HUDEP-2 (cell line): Measurements from ENCODE around the gene NATD1.
A peak's percentile ranks its signal among the peaks of the same experiment; 100 is the strongest.

Experiments used
- DNase-seq, 76 experiments: peaks; one replicate each; lab custom pipeline; 2025; ENCODE audit not compliant: unreplicated experiment in 76 of 76; lab: John Stamatoyannopoulos, UW

The NATD1 gene

DNA sequence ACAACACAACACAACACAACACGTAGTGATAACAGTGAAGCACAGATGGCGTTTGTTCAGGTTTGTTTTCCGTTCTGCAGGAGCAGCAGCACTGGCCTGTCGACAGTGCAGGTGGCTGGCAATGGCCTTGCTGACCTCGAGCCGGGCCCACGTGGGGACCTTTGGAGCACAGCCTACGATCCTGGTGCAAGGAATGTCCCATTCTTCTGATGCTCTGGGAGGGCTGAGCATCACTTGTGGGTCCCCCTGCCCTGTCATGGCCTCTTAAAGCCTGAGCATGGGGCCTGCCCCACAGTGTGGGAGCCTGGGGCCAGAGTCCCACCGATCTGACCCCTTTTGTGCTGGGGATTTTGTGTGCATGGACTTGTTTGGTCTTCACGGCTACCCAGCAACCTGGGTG is 38.1 kb upstream of the NATD1 start:
- DNase-seq = no peak

DNA sequence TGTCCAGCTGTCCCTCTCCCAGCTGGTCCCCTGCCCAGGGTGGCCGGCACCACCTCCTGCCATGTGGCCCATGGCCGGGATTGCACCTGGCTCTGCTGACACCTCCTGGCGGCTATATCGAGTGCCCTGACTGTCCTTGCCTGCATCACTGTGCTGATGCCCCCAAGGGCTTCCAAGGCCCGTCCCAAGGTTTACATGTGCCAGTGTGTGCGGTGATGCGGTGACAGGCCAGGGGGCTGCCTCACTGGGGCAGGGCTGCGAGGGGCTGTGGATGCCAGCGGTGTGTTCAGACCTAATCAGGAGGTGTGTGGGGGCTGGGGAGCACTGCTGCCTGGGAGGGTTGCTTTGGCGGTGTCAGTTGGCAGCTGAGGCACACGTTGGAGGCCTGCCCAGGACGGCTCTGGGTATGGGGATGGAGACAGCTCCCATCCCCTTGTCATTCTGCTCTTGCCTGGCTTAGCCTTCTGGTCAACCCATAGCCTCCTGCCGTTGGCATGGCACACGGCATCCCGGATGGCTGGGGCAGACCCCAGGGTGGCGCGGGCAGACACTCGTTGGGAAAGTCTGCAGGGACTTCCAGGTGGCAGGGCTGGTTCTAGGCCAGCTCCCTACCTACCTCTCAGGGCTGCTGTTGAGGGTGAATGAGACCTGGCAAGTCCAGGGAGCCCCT is 36.8 kb upstream of the NATD1 start:
- DNase-seq = peak in 58 of 76 experiments; percentile 5 to 76 (median 48)

DNA sequence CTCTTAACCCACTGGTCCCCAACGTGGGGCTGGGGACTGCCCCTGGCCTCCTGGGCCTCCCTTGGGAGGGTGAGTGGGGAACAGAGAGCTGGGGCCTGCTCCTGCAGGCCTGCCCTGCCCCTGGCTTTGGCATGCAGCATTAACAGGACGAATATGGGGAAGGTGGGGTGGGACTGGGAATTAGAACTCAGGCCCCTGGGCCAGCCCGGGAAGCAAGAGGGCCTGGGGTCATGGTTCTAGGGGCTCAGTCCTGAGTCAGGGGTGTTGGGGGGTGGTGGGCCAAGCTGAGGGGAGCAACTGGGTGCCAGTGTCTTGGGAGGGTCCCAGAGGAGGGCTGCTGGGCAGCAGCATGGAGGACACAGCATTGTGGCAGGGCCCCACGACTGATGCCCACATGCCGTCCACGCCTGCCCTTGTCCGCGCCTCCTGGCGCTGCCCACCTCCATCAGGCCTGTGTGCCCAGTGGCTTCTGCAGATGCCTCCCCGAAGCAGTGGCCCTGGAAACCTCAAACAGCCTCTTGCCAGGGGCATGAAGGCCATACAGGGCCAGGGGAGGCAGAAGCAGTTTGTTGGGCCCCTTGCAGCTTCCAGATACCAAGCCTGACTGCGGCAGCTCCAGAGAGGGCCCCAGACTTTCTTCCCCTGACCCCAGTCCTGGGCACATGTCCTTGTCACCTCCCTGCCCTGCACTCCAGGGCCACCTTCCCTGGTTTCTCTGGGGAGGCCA is 36.1 kb upstream of the NATD1 start:
- no peak for DNase-seq

DNA sequence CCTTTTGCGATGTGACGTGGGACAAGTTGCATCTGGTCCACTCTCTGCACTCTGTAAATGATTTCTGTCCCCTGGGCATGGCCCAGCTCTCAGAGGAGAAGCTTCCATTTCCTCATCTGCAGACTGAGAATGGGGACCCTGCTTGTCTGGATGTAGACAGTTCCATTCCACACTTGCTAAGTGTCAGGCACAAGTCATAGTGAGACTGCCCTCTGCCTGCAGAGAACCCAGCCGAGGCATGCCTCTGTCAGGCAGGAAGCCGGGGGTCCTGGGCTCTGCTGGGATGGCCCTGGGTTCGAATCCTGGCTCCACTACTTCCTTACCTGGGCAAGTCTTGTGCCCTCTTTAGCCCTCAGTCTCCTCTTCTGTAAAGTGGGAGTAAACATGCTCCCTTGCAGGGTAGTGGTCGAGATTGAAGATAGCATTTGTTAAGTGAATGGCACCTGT is 35.4 kb upstream of the NATD1 start:
- peak in 3 of 76 experiments; percentile 14 to 35 (median 14) for DNase-seq

DNA sequence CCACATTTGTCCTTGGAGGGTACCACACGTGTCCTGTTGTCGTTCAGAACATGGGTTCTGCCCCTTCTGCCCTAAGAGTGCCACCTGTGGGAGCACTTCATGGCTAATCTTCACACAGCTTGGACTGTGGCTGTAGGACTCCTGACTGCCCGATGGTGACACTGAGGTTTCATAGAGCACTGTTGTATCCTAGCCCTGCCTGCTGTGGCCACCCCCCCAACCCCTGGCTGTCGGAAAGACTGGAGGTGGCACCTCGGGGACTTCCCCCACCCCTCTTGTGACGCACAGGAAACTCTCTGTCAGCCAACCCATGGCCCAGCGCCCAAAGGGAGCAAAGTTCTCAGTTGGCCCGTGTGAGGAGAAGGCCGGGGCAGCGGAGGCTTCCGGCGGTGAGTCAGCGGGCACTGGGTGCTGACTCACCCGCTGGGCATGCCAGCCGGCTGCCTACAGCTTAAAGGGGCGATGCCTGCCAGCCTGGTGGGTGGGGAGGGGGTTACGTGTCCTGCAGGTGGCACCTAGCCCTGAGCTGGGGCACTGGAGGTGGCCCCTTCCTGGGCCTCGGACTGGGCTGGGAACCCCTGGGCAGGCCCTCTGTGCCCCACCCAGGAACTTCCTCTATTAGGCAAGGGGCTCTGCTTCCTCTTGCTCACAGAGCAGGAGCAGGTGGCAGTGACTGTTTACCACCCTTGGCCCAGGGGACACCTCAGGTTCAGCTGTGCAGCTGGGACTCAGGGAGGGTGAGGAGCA is 34.7 kb upstream of the NATD1 start:
- peak in 75 of 76 experiments; percentile 31 to 98 (median 93) for DNase-seq

DNA sequence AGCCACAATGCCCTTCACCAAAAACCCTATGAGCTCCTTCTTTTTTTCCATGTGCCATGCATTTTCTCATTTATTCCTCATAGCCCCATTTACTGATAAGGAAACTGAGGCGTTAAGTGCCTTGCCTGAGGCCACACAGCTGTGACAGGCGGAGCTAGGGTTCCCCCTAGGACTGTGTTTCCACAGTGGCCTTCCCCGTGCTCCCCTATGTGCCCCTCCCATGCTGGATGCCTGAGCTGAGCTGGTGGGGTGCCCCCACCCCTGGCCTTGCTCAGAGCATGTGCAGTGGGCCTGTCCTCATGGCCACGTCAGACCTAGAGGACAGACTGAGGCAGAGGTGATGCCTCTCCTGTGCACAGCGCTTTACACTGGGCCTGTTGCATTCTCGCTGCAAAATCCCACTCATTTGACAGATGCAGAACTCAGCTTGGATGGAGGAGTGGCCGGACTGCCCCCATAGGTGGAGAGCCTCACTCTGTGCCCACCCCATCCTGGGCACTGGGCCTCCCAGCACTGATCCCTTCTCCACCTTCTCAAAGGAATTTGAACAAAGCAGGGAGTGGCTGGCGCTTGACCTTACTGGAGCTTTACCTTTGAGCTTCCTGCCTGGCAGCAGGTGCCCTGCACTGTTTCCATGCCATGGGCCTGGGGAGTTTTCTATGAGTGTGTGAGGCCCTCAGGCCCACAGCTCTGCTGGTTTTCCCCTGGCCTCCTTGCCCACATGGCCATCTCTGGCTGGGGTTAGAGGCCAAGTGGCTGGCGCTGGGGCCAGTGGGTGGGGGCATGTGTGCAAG is 33.9 kb upstream of the NATD1 start:
- DNase-seq = peak in 4 of 76 experiments; percentile 8 to 47 (median 35)

DNA sequence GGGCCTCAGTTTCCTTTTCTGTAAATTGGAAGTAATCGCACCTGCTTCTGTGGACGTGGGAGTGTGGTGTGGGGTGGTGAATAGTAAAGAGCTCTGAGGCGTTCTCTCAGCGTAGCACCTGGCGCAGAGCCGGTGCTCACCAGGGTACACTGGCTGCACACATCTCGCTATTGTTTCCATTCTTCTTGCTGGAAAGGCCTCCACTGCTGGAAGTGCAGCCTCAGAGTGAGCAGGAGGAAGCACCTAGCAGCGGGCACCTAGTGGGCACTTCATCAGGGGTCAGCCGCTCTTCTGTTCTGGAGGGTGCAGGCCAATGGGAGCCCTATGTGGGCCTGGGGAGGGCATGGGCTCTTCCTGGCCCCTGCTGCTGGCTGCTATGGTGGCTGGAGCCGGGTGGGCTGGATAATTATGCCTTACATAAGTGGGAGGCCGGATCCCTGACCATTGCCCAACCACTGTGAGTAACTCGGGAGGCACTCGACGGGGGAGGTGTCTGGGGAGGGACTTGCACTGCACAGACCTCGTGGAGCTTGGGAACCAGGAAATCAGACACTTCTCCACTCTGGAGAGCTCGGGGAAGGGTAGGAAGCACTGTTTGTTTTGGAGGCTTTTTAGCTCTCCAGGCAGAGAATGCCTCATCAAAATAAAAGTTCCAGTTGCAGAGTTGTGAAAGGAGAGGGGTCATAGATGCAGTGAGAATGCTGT is 33.0 kb upstream of the NATD1 start:
- peak in 51 of 76 experiments; percentile 8 to 71 (median 43) for DNase-seq

DNA sequence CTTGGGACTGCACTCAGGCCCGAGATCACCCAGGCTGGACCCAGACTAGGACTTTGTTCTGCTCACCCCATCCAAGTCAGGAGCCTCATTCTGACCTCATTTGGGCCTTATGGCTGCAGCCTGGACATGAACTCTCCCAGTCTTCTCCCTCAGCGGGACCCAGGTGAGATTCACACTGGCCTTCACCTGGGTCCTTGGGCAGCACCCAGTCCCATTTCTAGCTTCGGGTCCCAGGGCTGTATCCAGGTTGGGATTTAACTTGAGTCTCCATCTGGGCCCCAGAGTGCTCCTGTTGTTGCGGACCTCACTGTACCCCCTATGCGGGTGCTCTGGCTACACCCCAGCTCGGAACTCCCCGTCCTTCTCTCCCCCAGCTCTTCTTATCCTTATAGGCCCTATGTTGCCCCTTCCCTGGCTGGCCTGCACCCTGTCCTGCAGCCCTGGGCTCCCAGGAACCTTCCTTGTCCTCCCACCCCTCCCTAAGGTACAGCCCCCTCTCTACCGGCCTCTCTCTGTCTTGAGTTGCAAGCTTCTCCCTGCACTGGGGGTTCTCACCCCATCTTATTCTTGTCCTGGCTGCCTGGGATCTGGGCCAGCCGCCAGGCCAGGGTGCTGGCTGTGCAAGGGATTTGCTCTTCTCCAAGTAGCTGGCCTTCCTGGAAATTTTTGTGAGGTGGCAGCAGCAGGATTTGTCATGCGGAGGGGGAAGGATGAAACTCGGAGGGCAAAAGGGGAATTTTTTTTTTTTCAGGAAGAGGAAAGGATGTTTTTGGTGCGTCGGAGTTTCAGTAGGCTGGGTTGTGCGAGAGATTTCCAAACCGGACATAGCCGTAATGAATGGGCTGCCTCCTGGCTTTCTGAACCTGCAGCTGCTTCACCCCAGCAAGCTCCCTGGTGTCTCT is 32.2 kb upstream of the NATD1 start:
- DNase-seq = peak in 2 of 76 experiments; percentile 11 to 13

DNA sequence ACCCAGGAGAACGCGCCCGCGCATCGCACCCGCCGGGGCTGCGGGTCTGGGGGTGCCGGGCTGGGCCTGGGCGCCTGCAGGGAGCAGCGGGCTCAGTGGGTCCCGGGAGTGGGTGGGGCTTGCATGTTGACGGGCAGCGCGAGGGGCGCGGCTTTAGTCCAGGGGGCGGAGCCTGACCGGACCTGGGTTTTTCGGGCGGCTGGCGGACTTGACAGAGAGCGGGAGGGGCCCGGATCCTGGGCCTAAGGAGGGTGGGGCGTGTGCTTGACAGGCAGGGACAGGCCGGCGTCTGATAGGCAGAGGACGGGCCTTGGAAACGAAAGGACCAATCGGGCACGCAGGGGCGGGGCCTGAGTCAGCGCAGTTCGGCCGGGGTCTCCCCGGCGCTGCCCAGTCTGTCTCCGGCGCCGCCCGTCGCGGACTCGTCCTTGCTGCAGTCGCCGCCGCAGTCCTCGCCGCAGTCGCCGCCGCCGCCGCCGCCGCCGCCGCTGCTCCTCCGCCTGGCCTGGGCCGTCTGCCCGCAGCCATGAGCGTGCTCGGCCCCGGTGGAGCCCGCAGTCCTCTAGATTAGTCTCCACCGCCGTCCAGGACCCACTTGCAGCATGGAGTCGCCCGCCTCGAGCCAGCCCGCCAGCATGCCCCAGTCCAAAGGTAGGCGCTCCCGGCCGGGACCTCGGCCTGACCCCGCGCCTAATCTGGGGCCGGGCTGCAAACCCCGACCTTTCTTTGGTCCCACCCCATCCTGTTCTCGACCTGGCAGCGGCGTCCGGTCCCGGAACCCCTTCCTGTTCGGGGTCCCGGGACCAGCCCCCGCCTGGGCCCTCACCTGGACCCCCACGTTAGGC is 31.3 kb upstream of the NATD1 start, which contains the start of gene MAP2K3:
MAP2K3 (plus strand) TSS at position 393 of the 845 bp plus-strand sequence; CDS start at position 603, 210 bp downstream.
- peak; percentile 74 to 99 (median 97) for DNase-seq

DNA sequence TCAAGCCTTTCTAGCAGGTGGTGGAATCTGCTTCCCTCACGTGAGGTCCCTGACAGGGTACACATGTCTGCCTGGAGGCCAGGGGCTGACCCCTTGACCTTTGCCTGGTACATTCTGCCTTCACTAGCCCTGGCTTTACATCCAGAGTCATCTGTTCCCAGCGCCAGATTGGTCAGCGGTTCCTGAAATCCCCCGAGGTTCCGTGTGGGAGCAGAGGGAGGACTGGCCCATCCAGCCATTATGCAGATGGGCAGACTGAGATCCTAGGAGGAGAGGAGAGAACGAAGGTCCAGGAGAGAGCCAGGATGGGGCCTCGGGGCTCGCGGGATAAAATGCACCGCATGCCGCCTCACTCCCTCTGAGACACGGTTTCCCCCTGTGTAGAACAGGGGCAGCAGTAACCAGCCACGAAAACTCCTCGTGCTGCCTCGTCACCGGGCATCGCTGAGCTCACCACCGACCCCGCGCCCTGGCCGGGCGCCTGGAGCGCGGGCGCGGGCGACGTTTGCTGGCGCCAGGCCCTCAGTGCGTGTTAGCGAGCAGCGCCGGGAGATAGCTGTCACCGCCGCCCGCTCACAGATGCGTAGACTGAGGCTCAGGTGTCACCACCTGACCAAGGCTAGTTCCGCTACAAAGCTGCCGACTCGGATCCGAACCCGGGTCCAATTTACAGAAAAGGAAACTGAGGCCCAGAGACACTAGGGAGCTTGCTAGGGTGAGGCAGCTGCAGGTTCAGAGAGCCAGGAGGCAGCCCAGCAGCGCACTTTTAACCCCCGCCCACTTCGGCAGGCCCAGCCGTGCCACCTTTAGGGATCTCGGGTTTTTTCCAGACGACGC is 30.5 kb upstream of the NATD1 start:
- peak in 20 of 76 experiments; percentile 30 to 94 (median 43) for DNase-seq

DNA sequence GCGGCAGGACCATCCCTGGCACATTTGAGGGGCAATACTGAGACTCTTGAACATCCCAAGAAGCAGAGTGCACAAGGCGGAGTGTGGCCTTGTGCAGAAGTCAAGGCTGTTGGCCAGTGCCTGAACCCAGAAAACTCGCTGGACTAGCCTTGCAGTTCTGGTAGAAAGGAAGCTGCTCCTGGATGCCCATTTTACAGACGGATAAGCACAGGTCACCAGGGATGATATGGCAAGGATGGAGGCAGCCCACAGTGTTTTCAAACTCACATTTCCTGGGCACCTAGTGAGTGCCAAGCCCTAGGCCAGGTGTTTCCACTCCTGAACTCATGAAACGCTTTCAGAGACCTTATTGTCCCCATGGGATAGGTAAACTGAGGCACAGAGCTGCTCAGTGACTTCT is 29.6 kb upstream of the NATD1 start:
- DNase-seq = no peak

DNA sequence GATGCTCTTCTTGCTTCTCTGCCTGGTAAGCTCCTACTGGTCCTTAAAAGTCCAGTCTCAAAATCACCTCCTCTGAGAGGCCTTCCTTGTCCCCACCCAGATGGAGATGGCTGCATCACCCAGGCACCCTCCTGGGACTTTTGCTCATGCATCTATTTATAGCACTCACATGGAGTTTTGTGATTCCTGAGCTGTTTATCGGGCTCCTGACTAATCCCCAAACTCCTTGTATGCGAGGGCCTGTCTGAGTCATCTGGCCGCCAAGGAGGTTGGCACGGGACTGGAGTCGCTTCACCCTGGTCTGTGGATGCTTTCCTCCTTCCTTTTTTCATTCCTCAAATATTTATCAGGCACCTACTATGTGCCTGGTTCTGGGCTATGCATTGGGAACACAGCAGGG is 29.0 kb upstream of the NATD1 start:
- DNase-seq = no peak

DNA sequence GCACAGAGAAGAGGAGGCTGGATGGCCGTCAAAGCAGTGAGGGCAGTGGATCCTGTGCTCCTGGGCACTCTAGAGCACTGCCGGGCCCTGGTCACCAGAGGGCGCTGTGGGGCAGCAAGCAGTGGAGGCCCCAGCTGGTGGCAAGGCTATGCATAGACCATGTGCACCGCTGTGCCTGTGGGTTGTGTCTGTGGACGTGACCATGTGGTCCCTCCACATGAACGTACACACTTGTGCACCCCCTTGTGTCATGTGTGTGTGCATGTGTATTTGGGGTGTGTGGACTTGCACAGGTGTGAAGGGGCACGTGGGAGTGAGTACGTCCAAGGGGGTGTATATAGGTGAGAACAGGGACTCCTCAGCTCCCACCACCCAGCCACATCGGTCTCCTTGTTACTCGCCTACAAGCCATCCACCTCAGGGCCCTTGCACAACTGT is 26.9 kb upstream of the NATD1 start:
- DNase-seq = peak in 74 of 76 experiments; percentile 37 to 93 (median 83)

DNA sequence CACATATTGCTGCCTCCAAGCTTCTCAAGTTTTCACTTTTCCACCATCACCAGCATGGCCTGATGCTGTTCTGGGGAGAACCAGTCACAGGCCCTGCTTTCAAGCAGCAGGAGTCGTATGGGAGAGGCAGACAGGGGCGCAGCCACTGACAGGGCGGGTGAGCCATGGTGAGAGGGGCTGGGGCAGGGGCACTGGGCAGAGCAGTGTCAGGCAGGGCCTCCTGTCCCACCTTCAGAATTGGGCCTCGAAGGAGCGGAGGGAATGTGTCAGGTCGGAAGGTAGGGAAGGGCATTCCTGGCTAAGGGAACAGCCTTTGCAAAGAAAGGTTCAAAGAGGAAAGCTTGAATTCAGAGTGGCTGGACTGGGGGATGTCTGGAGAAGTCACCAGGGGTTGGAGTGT is 26.4 kb upstream of the NATD1 start:
- no peak for DNase-seq

DNA sequence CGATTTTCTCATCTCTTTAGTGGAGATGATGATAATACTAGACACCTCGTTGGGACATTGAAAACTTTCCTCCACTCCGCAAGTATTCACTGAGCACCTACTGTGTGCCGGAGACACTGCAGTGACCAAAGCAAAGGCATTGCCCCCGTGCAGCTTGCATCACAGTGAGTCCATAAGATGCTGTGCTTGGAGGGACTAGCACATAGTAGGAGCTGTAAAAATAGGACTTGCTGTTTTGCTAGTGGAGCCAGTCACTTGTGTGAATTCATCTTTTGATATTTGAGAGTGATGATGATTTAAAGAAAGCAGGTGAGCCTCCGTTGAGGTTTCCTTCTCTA is 26.0 kb upstream of the NATD1 start:
- DNase-seq = no peak

DNA sequence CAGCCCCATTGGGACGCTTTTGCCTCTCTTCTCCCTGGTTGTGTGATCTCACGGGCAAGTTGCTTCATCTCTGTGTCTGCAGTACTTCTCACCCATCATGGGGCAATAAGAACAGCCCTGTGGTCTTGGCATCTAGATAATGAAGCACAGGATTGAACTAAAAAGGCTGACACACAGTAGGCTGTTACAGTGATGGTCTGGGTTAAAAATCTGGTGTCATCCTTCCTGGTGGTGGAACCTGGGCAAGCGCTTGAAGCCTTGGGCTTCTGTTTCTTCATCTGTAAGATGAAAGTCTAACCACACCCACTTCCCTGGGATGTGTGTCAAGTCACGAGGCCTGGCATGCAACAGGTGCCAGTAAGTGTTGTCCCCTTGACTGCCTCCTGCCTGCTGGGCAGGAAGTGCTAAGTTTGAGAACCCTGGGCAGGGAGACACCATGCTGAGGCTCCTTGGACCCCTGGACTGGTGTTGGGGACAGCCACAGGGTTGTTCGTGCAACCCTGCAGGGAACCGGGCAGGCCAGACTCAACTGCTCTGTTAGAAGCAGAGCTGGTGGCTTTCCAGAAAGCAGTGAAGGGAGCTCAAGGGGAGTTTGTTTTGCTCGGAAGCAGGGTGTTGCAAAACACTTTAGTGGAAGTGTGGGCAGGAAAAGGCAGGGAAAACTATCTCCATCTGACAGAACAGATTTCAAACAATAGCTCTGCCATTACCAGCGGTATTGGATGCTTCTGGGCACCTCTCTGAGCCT is 25.4 kb upstream of the NATD1 start:
- DNase-seq = peak in 71 of 76 experiments; percentile 20 to 86 (median 62)
